Adrenal gland (tissue), 5 donors: ENCODE data around the gene HIRIP3.

Experiments
- POLR2A ChIP-seq, 2 donors: fragments of 450-650 bp; IDR thresholded peaks; one replicate each; pipeline ENCODE4 v1.6.1; 2017; ENCODE audit warnings: antibody characterized with exemption in 2 of 2, mild to moderate bottlenecking in 2 of 2, moderate library complexity in 1 of 2
- TF ChIP-seq, protein P1 (sequence below), 6 experiments: fragments of 450-650 bp in 4 of 6; fragments of 200-600 bp in 2 of 6; sonication (generic) in 1 of 6; IDR thresholded peaks; 1 replicate in 5 of 6; 2 replicates in 1 of 6; pipeline versions ENCODE4 v1.5.1 to v1.8.0; 2016 to 2021; ENCODE audit warnings: antibody characterized with exemption in 6 of 6, mild to moderate bottlenecking in 2 of 6, moderate library complexity in 1 of 6
- donor health status: DM: no; HTN: no; CAD: no.

DNA sequence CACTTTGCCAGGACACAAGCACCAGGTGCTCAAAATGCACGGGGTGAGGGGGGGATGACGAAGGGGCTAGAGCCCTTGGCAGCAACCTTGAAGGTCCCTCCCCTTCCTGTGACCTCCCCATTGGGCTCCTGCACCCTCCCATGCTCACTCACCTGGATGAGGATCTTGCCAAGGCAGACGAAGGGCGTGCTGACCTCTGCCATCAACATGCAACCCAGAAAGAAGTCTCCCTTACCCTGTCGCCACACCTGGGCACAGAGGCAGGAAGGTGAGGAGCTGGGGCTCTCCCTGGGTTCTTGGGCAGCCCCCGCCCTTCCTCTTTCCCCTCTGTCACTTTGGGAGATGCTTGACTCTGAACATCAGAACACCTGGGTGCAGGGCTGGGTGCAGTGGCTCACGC, 30.2 kb upstream of the HIRIP3 start:
- TF ChIP-seq, protein P1, sequence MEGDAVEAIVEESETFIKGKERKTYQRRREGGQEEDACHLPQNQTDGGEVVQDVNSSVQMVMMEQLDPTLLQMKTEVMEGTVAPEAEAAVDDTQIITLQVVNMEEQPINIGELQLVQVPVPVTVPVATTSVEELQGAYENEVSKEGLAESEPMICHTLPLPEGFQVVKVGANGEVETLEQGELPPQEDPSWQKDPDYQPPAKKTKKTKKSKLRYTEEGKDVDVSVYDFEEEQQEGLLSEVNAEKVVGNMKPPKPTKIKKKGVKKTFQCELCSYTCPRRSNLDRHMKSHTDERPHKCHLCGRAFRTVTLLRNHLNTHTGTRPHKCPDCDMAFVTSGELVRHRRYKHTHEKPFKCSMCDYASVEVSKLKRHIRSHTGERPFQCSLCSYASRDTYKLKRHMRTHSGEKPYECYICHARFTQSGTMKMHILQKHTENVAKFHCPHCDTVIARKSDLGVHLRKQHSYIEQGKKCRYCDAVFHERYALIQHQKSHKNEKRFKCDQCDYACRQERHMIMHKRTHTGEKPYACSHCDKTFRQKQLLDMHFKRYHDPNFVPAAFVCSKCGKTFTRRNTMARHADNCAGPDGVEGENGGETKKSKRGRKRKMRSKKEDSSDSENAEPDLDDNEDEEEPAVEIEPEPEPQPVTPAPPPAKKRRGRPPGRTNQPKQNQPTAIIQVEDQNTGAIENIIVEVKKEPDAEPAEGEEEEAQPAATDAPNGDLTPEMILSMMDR (IDR thresholded peaks at IDR 0.05): no peak
- TF ChIP-seq POLR2A (IDR thresholded peaks at IDR 0.05): no peak
